GM18907 (cell line): ENCODE measurements around the gene PRX.
"Not testable (repeated sequence)": the region's sequence is repeated elsewhere in the genome, so short reads cannot be mapped to it uniquely, and the experiment has no call there.

Experiments used
- ATAC-seq: cut with Tn5 transposase; IDR thresholded peaks from one replicate; pipeline ENCODE4 v1.9.1; 2021; ENCODE audit warnings: mild to moderate bottlenecking, moderate library complexity; ENCODE audit not compliant: unreplicated experiment

The PRX gene

GRCh38 chr19:40413291-40413845 lies at the start of gene PRX:
PRX (minus strand) TSS chr19:40413378; CDS start chr19:40407932, 5,446 bp downstream.
- no peak for ATAC-seq

- ATAC-seq, result no peak
Observed at GRCh38 chr19:40461669-40462221, 48.6 kb upstream of the PRX start.

- ATAC-seq, result no peak
Observed at GRCh38 chr19:40460185-40460584, 47.0 kb upstream of the PRX start.

- ATAC-seq, result no peak
Observed at GRCh38 chr19:40458597-40458974, 45.4 kb upstream of the PRX start.

- no peak for ATAC-seq
Observed at GRCh38 chr19:40457953-40458596, 44.9 kb upstream of the PRX start.

GRCh38 chr19:40457048-40457447 lies 43.9 kb upstream of the PRX start:
- no peak for ATAC-seq

GRCh38 chr19:40453943-40454342 lies 40.8 kb upstream of the PRX start:
- not testable (repeated sequence) for ATAC-seq

GRCh38 chr19:40453151-40453735 lies 40.1 kb upstream of the PRX start:
- ATAC-seq, result no peak

- no peak for ATAC-seq
Observed at GRCh38 chr19:40452016-40452415, 38.8 kb upstream of the PRX start.

- ATAC-seq, result no peak
Observed at GRCh38 chr19:40450664-40451063, 37.5 kb upstream of the PRX start.

GRCh38 chr19:40449506-40449905 lies 36.3 kb upstream of the PRX start:
- ATAC-seq, result no peak

GRCh38 chr19:40446263-40446784 lies 33.1 kb upstream of the PRX start:
- no peak for ATAC-seq

GRCh38 chr19:40445780-40446262 lies 32.6 kb upstream of the PRX start:
- no peak for ATAC-seq

- ATAC-seq, result no peak
Observed at GRCh38 chr19:40444825-40445312, 31.7 kb upstream of the PRX start.

GRCh38 chr19:40444000-40444824 lies 31.0 kb upstream of the PRX start, which contains the start of gene SERTAD3:
SERTAD3 (minus strand) TSS chr19:40444335; CDS start chr19:40442080, 2,255 bp downstream.
- ATAC-seq, result peak; percentile 66

GRCh38 chr19:40443131-40443999 lies 30.2 kb upstream of the PRX start:
- ATAC-seq, result peak; percentile 75

GRCh38 chr19:40442328-40443130 lies 29.4 kb upstream of the PRX start:
- no peak for ATAC-seq

GRCh38 chr19:40441719-40442253 lies 28.6 kb upstream of the PRX start:
- ATAC-seq, result no peak

- ATAC-seq, result no peak
Observed at GRCh38 chr19:40438284-40438683, 25.1 kb upstream of the PRX start.
